GM23248 (cell line): Measurements from ENCODE around the gene CENPN. TPM values are rescaled to one million over a fixed set of nuclear protein-coding genes. Genes with fewer than 3 reads are reported as not detected.
A peak's percentile ranks its signal among the peaks of the same experiment; 100 is the strongest.

Source experiments
- DNase-seq: peaks from one replicate; pipeline ENCODE4 v3.0.0-alpha.2; 2015
- H2AFZ ChIP-seq: fragments of 200-600 bp; sonication (generic); 2 replicates; pipeline ENCODE4 v1.6.1; 2016; ENCODE audit warnings: antibody characterized with exemption
- H3F3A ChIP-seq: fragments of 200-600 bp; sonication (generic); 2 replicates; pipeline ENCODE4 v1.6.1; 2016; ENCODE audit warnings: mild to moderate bottlenecking, antibody characterized with exemption, mixed run types; ENCODE audit not compliant: insufficient read depth
- H3K27ac ChIP-seq: fragments of 200-600 bp; sonication (generic); 2 replicates; pipeline ENCODE4 v1.5.1; 2016; ENCODE audit warnings: mild to moderate bottlenecking
- H3K27me3 ChIP-seq: fragments of 200-600 bp; sonication (generic); replicated peaks from 2 replicates; pipeline ENCODE4 v1.6.1; 2016; ENCODE audit warnings: mild to moderate bottlenecking; ENCODE audit not compliant: insufficient read depth
- H3K36me3 ChIP-seq: fragments of 200-600 bp; sonication (generic); 2 replicates; pipeline ENCODE4 v1.6.1; 2016; ENCODE audit warnings: low read depth, mild to moderate bottlenecking
- H3K4me1 ChIP-seq: fragments of 200-600 bp; sonication (generic); 2 replicates; pipeline ENCODE4 v1.6.1; 2016; ENCODE audit warnings: mild to moderate bottlenecking; ENCODE audit not compliant: insufficient read depth
- H3K4me2 ChIP-seq: fragments of 200-600 bp; sonication (generic); one replicate; pipeline ENCODE4 v1.6.1; 2016; ENCODE audit warnings: mild to moderate bottlenecking; ENCODE audit not compliant: unreplicated experiment
- H3K4me3 ChIP-seq: fragments of 200-600 bp; sonication (generic); 2 replicates; pipeline ENCODE4 v1.5.1; 2016; ENCODE audit warnings: mild to moderate bottlenecking
- H3K79me2 ChIP-seq: fragments of 200-600 bp; sonication (generic); 2 replicates; pipeline ENCODE4 v1.6.1; 2016; ENCODE audit warnings: mild to moderate bottlenecking; ENCODE audit not compliant: insufficient read depth
- H3K9ac ChIP-seq: fragments of 200-600 bp; sonication (generic); 2 replicates; pipeline ENCODE4 v1.6.1; 2016; ENCODE audit warnings: mild to moderate bottlenecking
- H3K9me2 ChIP-seq: fragments of 200-600 bp; sonication (generic); 2 replicates; pipeline ENCODE4 v1.6.1; 2016; ENCODE audit warnings: mixed run types, mild to moderate bottlenecking, moderate library complexity; ENCODE audit not compliant: insufficient read depth
- H3K9me3 ChIP-seq: fragments of 200-600 bp; sonication (generic); one replicate; pipeline ENCODE4 v1.6.1; 2017; ENCODE audit warnings: low read depth
- H4K20me1 ChIP-seq: fragments of 200-600 bp; sonication (generic); 2 replicates; pipeline ENCODE4 v1.6.0; 2016; ENCODE audit not compliant: insufficient read depth
- EZH2 ChIP-seq: fragments of 200-600 bp; sonication (generic); IDR thresholded peaks from 2 replicates; pipeline ENCODE4 v1.6.1; 2018; ENCODE audit warnings: antibody characterized with exemption, mild to moderate bottlenecking; ENCODE audit not compliant: insufficient read depth, poor library complexity, severe bottlenecking
- EZH2phosphoT487 ChIP-seq: fragments of 200-600 bp; sonication (generic); IDR thresholded peaks from 2 replicates; pipeline ENCODE4 v1.6.1; 2018; ENCODE audit warnings: antibody characterized with exemption, moderate library complexity, mild to moderate bottlenecking, low read depth; ENCODE audit not compliant: insufficient read depth
- WGBS, 2 experiments: methylation state at CpG; one replicate each; pipeline ENCODE4 v1.1.6; 2015 to 2017; ENCODE audit warnings: low lambda C conversion rate in 2 of 2, low coverage in 1 of 2; ENCODE audit errors: missing lambda C conversion rate in 2 of 2; 5-methylcytosine and 5-hydroxymethylcytosine counted together
- in situ Hi-C: fragments of 300-500 bp; cut with MboI; formaldehyde crosslinking; loops from 2 replicates; pipeline ENCODE4 v1.15.0; 2020
- polyA plus RNA-seq: library from polyadenylated mRNA; unstranded; fragments of >200 nt; fragmentation: Nextera tagmentation; extraction: Ambion mirVana; gene quantifications from 2 replicates; pipeline ENCODE4 v1.2.1, GENCODE V29; 2016
- total RNA-seq: library from RNA; depleted of rRNA; stranded (reverse); fragments of >200 nt; shearing (Covaris generic); gene quantifications from 2 replicates; pipeline ENCODE4 v1.2.3, GENCODE V29; 2014

Gene CENPN
- total and polyA plus RNA-seq, 2 experiments from 2014 or later: 29.0 to 29.2 TPM

GRCh38 chr16:80972611-80973010, 34.4 kb upstream of the CENPN start:
- Histone ChIP-seq H3K36me3 (no peaks in the 10 kb centered on the region), H3F3A (no peaks in the 10 kb centered on the region), H3K9me3 (no peaks in the 10 kb centered on the region), H3K27ac (no peak overlapping the region), H3K4me2 (no peak overlapping the region), H3K4me1 (no peaks in the 10 kb centered on the region), H3K9ac (no peak overlapping the region), H2AFZ (no peak overlapping the region), H3K27me3 (no peaks in the 10 kb centered on the region), H4K20me1 (no peaks in the 10 kb centered on the region), H3K9me2 (no peaks in the 10 kb centered on the region), H3K79me2 (no peaks in the 10 kb centered on the region), H3K4me3 (no peak overlapping the region)
- WGBS, 2 experiments: 87 to 90% methylated on average over 4 of the region's 4 CpGs
- TF ChIP-seq EZH2phosphoT487 (no peak), EZH2 (no peak)
- in situ Hi-C loops: no loop called here
- DNase-seq: no peak

GRCh38 chr16:80973991-80974390, 33.0 kb upstream of the CENPN start:
- H2AFZ ChIP-seq: no peak overlapping the region
- no peak overlapping the region for H3K9ac ChIP-seq
- peaks cover 5% of the 10 kb centered on the region; the same call in 1 of the 2 replicates for H3K36me3 ChIP-seq
- in situ Hi-C loops: no loop called here
- WGBS, 2 experiments: 44 to 50% methylated on average over 4 of the region's 4 CpGs
- H3K9me2 ChIP-seq: no peaks in the 10 kb centered on the region
- no peaks in the 10 kb centered on the region for H3K79me2 ChIP-seq
- H3K9me3 ChIP-seq: no peaks in the 10 kb centered on the region
- no peaks in the 10 kb centered on the region for H3K27me3 ChIP-seq
- H3K27ac ChIP-seq: no peak overlapping the region
- H3K4me3 ChIP-seq: no peak overlapping the region
- TF ChIP-seq EZH2phosphoT487 (no peak), EZH2 (no peak)
- no peaks in the 10 kb centered on the region for H3F3A ChIP-seq
- H3K4me1 ChIP-seq: no peaks in the 10 kb centered on the region
- no peaks in the 10 kb centered on the region for H4K20me1 ChIP-seq
- no peak overlapping the region for H3K4me2 ChIP-seq
- peak; percentile 25 for DNase-seq

GRCh38 chr16:80974649-80975376, 32.2 kb upstream of the CENPN start:
- no peaks in the 10 kb centered on the region for H3K9me2 ChIP-seq
- H3K9ac ChIP-seq: no peak overlapping the region
- 81 to 83% methylated on average over 6 of the region's 6 CpGs for WGBS, 2 experiments
- H4K20me1 ChIP-seq: no peaks in the 10 kb centered on the region
- H3F3A ChIP-seq: no peaks in the 10 kb centered on the region
- H3K27me3 ChIP-seq: no peaks in the 10 kb centered on the region
- DNase-seq: peak; percentile 25
- no peak overlapping the region for H3K4me2 ChIP-seq
- peaks cover 5% of the 10 kb centered on the region; the same call in 1 of the 2 replicates for H3K36me3 ChIP-seq
- TF ChIP-seq EZH2 (no peak), EZH2phosphoT487 (no peak)
- no peak overlapping the region for H3K27ac ChIP-seq
- no peaks in the 10 kb centered on the region for H3K9me3 ChIP-seq
- no peak overlapping the region for H2AFZ ChIP-seq
- H3K4me3 ChIP-seq: no peak overlapping the region
- 0 out of 2 replicates have a peak, but pooled peaks cover 3% of the 10 kb centered on the region for H3K79me2 ChIP-seq
- H3K4me1 ChIP-seq: no peaks in the 10 kb centered on the region
- in situ Hi-C loops: no loop called here

DNA sequence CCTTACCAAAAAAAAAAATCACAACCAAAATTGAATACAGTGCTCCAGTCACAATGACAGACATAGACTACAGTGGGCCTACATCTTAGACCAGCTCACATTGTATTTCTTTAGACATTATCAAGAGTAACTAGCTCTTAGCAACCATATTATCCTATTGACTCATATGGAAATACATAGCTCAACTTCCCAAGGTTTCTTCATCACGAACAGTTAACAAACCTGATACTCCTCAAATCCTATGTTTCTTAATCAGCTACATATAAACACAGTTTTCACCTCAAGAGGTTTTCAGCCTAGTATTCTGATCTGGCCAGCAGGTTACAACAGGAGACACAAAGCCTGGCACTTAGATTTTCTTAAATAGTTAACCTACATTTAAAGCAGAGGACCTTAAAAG, 30.1 kb upstream of the CENPN start:
- Histone ChIP-seq H3K4me2 (no peak overlapping the region), H3K4me3 (no peak overlapping the region), H3K4me1 (no peaks in the 10 kb centered on the region), H3K9me2 (no peaks in the 10 kb centered on the region), H2AFZ (no peak overlapping the region), H3K9ac (no peak overlapping the region), H3K27ac (no peak overlapping the region), H3K79me2 (peaks cover 16% of the 10 kb centered on the region), H3K27me3 (no peaks in the 10 kb centered on the region), H3K36me3 (peaks cover 5% of the 10 kb centered on the region; the same call in 1 of the 2 replicates), H3K9me3 (no peaks in the 10 kb centered on the region), H3F3A (no peaks in the 10 kb centered on the region), H4K20me1 (no peaks in the 10 kb centered on the region)
- no peak for DNase-seq
- in situ Hi-C loops: no loop called here
- WGBS, 2 experiments: 100% methylated on average over 1 of the region's 1 CpG
- TF ChIP-seq EZH2phosphoT487: no peak
- no peak for TF ChIP-seq EZH2
